HG03159 (cell line): ENCODE measurements around the gene IRF7.

Experiments used
- ATAC-seq: cut with Tn5 transposase; IDR thresholded peaks from one replicate; pipeline ENCODE4 v1.9.1; 2021; ENCODE audit warnings: mild to moderate bottlenecking, moderate library complexity; ENCODE audit not compliant: unreplicated experiment

IRF7 gene

DNA sequence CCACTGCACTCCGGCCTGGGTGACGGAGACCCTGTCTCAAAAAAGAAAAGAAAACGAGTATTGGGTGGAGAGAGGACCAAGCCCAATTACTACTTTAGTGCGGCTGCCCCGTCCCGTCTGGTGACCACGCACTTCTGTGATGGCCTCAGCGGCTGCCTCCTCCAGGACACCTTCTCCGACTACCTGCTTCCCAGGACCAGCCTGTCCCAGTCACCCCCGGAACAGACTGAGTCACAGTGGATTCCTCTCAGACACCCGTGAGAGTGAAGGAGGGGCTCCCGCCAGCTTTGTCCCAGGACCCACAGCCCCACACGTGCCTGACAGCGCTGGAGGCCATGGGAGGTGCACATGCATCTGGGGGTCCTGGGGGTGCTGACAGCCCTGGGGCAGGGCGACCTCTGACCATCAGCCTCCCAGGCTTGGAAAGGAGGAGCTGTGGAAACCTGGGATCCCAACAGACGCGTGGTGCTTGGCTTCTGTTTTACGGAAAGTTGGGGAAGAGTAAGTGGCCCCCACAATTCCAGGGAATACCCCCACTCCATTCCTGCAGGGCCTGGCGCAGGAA, 26.1 kb upstream of the IRF7 start:
- no peak for ATAC-seq

GRCh38 chr11:640021-640706, 24.4 kb upstream of the IRF7 start:
- no peak for ATAC-seq

DNA sequence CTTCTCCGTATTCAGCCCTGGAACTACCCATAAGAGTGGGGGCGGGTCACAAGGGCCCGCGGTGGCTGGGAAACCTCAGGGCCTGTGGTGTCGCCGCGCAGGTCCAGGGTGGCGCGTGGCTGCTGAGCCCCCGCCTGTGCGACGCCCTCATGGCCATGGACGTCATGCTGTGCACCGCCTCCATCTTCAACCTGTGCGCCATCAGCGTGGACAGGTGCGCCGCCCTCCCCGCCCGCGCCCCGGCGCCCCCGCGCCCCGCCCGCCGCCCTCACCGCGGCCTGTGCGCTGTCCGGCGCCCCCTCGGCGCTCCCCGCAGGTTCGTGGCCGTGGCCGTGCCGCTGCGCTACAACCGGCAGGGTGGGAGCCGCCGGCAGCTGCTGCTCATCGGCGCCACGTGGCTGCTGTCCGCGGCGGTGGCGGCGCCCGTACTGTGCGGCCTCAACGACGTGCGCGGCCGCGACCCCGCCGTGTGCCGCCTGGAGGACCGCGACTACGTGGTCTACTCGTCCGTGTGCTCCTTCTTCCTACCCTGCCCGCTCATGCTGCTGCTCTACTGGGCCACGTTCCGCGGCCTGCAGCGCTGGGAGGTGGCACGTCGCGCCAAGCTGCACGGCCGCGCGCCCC, 23.7 kb upstream of the IRF7 start:
- ATAC-seq: no peak

- ATAC-seq: no peak
Observed at GRCh38 chr11:638631-639331, 23.0 kb upstream of the IRF7 start.

DNA sequence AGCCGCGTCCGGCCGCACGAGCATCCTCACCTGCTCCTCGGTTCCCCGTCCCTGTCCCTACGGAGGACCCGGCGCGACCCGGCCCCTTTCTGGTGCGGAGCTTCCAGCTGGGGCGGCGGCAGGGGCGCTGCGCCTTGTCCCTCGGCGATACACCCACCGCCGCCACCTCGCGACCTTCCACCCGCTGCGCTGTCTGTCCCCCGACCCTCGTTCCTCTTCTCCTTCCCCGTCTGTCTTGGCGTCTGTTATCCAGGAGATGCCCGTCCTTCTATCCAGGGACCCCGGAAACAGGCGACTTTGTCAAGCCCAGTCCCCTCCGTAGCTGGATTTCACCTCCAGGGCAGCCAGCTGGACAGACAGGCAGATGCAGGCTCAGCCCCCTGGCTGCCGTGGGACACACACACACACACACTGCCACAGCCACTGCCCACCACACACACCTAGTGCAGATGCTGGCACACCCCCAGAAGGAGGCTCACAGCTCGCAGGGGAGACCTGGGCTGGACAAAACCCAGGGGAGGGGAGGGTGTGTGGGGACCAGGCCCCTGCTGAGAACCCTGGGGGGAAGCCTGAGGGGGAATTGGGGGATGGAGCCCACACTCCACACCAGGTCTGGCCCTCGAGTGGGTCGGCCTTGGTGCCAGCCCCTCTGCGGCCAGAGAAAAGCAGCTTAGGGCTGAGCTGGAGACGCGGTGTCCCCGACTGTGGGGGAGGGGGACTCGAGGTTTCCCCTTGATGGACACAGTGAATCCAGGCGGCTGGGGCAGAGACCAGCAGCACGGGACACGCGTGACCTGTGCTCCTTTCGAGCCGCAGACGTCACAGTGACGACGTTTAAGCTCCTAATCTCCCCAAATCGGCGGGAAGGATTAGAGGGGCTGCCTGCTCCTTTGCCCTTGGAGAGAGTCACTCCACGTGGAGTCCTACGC, 22.1 kb upstream of the IRF7 start:
- ATAC-seq: no peak

- no peak for ATAC-seq
Observed at GRCh38 chr11:637333-637592, 21.5 kb upstream of the IRF7 start.

GRCh38 chr11:636511-637332, 21.0 kb upstream of the IRF7 start, which contains the start of gene DRD4:
Gene DRD4 (plus strand): TSS chr11:637269. CDS start chr11:637305, 36 bp downstream.
- no peak for ATAC-seq

GRCh38 chr11:635945-636510, 20.3 kb upstream of the IRF7 start:
- ATAC-seq: no peak

DNA sequence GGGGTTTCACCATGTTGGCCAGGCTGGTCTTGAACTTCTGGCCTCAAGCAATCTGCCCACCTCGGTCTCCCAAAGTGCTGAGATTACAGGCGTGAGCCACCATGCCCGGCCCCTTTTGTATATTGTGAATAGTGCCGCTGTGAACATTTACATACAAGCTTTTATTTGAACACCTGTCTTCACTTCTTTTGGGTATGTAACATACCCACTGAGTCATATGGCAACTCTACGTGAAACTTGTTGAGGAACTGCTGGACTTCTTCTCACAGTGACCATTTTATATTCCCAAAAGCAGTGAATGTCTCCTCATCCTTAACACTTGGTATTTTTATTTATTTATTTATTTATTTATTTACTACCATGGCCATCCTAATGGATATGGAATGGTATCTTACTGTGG, 15.1 kb upstream of the IRF7 start:
- no peak for ATAC-seq

- no peak for ATAC-seq
Observed at GRCh38 chr11:629237-629583, 13.5 kb upstream of the IRF7 start.

- ATAC-seq: no peak
Observed at GRCh38 chr11:628056-628455, 12.3 kb upstream of the IRF7 start.

DNA sequence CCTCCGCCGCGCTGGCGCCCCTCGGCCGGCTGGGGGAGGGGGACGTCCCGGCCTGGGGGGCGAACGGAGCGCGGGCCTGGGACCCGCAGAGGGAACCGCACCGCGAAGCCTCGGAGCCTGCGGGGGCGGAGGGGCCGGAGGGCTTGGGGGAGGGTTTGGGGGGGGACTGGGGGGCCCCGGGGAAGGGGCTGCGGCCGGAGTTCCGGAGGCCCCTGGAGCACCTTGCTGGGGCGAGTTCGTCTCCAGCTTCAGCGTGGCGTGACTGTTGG, 11.5 kb upstream of the IRF7 start:
- no peak for ATAC-seq

- ATAC-seq: no peak
Observed at GRCh38 chr11:626475-627307, 10.9 kb upstream of the IRF7 start, which contains the start of gene SCT. Gene SCT (minus strand): TSS chr11:627181. CDS start chr11:627143, 38 bp downstream.

DNA sequence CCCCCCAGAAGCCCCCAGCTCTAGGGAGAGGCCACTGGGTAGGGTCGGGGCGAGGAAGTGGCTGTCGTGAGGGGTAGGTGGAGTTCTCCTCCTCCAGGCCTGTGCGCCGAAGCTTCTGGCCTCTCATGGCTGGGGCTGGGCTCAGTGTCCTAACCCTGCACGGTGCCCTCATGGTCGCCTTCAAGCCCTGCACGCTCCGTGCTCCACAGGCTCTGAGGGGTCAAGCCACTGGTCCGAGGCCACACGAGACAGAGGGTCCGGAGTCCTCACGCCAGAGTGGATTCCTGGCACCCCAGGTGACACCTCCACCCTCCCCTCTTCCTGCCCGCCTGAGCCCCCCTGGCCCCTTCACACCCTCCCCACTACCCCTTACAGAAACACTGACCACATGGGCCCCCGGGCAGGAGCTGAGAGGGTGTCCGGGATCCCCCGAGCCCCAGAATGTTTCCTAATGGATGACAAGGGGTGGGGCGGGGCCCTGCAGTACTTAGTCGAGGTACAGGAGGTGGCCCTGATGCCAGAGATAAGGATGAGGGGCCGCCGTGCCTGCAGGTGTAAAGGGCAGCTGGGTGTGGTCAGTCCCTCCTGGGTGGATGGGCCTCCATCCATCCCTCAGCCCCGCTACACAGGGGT, 10.0 kb upstream of the IRF7 start:
- no peak for ATAC-seq

- no peak for ATAC-seq
Observed at GRCh38 chr11:624705-625635, 9.2 kb upstream of the IRF7 start, which contains the start of gene CDHR5. Gene CDHR5 (minus strand): TSS chr11:624955. CDS start chr11:624902, 53 bp downstream.

DNA sequence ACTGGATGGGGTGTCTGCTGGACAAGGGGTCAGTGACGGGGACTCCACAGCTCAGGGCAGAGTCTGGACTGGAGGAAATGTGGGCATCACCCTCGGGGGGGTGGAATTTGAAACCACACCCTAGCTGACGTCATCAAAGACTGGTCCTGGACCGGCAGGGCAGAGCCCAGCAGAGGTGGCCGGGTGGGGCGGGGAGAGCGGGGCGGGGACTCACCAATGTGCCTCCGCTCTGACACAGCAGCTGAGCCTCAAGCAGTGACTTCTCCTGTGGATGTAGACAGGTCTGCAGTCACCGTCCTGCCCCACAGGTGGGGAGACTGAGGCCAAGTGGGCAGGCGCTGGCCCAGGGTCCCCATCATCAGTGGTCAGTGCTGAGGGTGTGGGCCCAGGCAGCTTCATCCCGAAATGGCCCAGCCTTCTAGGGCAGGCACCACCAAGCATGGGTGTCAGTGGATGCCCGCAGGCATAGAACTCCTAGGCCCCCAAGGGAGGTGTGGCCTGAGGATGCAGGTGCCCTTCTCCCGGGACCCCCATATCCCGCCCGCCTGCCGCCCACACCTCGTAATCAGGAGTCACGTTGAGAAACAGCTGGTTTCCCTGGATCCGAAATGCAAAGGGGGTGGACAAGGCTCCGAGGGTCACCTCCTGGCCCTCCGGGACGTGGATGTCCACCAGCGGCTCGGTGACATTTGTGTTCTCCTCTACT, 8.4 kb upstream of the IRF7 start:
- ATAC-seq: no peak

DNA sequence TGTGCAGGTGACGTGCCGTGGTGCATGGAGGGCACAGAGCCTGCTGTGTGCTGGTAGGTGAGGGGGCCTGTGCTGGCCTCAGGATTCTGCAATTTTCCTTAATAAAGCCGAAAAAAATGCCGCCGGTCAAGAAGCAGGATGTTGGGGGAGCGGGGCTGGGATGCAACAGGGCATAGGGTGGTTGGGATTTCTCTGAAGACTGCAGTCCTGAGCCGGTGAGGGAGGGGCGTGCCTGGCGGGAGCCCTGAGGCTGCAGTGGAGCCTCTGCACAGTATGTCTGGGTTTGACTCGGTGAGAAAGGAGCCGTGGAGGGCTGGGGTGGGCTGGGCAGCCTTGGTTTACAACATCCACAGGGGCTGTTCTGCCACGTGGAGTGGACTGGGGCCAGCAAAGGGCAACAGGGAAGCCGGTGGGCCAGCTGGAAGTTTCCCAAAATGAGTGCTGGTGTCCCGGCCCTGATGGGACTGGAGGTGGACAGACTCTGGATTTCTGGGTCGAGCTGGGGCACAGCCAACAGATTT, 7.7 kb upstream of the IRF7 start:
- no peak for ATAC-seq
